Measurements from ENCODE around the gene PPIA.

Gene PPIA

DNA sequence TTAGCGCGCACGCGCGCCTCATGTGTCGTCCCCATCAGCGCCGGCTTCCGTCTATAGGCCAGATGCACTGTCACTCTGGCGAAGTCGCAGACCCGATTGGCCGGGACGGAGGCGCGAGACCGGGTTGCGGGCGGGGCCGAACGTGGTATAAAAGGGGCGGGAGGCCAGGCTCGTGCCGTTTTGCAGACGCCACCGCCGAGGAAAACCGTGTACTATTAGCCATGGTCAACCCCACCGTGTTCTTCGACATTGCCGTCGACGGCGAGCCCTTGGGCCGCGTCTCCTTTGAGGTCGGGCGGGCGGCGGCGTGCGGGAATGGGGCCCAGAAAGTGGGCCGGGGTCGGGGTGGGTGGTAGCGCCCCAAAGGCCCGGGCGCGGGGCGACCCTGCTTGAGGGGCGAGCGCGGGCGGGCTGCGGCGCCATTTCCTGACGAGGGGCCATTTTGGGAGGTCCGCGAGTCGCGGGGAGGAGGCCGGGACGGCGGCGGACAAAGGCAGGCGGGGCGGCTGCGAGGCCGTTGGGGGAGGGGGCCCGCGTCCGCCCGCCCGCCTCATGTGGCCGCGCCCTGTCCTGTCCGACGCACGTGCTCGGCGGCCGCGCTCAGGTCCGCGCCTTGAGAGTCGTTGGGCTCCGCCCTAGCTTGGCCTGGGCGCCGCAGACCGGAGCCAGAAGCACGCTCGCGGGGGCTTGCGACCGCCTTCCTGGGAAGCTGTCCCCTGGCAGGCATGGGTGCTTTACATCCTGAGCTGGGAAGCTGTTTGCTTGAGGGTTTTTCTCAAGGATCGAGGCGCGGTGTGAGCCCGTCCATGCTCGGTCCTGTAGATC lies at the start of gene PPIA:
PPIA (plus strand) TSS at position 178 of the 825 bp plus-strand sequence; CDS start at position 222, 44 bp downstream.
- DNase-seq (ENCODE audit: low spot score), result peak; percentile 98

DNA sequence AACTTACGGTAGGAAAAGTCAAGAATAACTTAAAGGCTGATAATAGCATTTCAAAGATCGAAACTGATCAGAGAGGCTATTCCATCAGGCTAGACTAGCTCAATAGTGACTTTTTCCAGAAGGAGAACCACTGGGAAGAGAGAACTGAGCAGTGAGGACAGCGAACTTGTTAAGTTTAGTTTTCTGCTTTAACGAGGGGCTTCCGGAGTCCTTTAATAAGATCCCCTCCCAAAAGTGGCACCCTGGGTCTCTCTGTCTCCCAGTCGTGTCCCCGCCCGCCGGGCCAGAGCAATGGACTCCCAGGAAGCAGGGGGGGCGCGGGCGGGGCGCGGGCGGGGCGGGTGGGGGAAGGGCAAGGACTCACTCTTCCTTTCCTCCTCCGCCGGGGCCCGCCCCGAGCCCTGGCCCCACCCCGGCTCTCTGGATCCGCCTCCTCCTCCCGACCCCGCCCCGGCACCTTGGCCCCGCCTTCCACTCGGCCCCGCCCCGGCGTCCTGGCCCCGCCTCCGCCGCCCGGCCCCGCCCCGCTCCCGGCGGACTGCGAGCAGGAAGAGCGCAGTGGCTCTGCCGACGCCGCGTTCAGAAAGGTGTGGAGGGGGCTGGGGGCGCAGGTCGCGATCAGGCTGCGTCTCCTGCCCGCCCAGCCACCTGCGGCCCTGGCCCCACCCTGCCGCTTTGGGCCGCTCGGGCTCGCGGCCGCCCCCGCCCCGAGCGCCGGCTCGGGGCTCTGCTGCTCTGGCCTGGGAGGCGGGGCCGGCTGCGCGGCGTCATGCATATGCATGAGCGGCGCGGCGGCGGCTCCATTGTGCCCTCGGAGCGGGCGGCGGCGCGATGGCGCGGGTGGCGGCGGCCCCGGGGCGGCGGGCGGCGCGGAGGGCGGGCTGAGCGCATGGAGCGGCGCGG lies 48.2 kb upstream of the PPIA start, which contains the start of gene ZMIZ2:
ZMIZ2 (plus strand) TSS at position 803 of the 903 bp plus-strand sequence. CDS start 7,403 bp downstream, outside the sequence.
- DNase-seq (ENCODE audit: low spot score), result peak; percentile 98

DNA sequence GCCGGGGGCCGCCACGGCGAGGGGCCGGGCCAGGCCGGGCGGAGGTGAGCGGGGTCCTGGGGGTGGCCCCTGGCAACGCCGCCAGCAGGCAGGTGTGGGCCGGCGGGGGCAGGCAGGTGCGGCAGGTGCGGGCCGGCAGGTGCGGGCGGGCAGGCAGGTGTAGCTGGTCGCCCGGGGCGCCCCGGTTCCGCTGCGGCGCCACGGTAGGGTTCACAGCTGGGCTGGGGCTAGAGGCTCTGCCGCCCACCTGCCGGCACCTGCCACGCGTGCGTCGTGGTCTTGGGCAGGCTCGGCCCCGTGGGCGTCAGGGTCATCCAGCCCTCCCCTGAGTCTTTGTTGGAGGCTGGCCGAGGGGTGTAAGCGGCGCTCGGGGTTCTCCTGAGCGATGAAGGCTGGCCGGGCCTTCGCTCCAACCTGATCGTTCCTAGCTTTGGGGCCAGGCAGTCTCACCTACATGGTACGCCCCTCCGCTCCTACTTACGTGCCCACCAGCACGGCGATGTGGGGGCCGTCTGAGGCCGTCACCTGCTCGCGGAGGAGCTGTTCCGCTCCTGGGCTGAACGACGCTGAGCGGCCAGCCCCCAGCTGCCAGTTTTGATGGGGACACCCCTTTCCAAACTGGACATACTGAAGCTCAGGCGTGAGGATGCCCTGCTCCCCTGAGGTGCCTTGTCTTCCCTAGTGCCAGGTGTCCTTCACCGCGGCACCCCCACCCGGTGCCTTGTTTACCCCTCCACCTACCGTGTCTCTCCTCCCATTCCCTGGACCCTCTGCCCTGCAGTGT lies 47.3 kb upstream of the PPIA start:
- no peak for DNase-seq (ENCODE audit: low spot score)

DNA sequence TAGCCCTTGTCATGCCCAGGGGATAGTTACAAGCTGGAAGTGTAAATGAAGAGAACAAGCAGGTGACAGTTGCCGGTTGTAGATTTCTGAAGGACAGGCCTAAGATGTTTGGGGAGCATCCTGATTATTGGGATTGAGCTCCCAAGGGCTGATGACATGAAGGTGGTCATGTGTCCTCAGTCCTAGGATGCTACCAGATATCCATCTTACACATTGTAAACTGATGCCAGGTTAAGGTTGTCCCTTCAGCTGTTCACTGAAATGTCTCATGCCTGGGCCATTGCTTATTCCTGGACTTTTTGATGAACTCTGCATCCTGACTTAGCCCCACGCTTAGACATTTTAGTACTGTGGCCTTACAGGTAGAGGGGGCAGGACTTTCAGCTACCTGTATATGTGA lies 46.5 kb upstream of the PPIA start:
- DNase-seq (ENCODE audit: low spot score), result no peak

DNA sequence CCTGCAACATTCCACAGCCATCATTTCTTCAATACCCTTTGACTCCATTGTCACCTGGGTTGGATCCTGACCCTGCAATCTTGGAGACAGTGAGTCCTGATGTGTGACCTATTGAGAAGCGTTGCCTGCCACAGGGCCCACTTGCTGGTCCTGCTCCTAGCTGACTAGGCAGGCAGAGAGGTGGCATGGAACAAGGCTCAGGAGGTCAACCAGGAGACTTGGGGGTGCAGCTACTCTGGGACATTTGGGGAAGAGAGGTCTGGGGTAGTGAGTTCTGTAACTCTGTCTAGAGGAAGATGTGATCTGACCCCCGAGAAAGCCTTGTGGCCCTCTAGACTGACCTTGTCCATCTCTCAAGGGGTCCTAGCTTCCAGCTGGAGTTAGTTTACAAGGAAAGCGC lies 46.1 kb upstream of the PPIA start:
- DNase-seq (ENCODE audit: low spot score), result no peak

DNA sequence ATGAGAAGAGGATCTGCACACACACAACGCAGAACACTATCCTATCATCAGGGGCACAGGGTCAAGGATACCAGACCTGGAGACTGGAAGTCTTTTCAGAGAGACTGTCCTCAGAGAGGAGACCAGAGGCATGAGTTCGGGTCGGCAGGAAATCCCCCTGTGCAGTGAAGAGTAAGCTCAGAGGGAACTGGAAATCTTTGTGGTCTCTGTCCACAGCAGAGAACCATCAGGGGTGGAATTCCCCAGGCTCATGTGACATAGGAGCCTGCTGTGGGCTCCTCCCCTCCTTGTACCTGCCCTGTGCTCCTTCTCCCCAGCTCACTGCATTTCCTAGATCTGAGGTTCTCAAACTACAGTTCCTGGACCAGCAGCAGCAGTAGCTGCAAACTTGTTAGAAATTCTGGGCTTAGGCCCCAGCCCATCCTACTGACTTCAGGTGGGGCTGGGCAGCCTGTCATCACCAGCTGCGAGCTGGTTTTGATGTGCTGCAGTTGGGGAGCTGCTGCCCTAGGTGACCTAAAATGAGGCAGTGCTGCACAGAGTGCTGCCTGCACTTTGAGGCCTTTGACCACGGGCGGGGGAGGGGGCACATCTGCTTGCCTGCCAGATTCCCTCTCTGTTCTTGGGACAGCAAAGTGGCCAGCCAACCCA lies 45.4 kb upstream of the PPIA start:
- no peak for DNase-seq (ENCODE audit: low spot score)

DNA sequence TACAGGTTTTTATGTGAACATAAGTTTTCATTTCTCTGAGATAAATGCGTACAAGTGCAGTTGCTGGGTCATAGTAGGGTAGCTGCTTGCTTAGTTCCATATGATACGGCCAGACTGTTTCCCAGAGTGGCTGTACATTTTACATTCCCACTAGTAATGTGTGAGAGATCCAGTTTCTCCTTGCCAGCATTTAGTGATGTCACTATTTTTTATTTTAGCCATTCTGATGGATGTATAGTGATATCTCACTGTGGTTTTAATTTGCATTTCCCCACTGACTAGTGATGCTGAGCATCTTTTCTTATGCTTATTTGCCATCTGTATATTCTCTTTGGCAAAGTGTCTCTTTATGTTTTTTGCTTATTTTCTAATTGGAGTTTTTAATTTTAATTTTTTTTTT lies 43.7 kb upstream of the PPIA start:
- DNase-seq (ENCODE audit: low spot score), result no peak

DNA sequence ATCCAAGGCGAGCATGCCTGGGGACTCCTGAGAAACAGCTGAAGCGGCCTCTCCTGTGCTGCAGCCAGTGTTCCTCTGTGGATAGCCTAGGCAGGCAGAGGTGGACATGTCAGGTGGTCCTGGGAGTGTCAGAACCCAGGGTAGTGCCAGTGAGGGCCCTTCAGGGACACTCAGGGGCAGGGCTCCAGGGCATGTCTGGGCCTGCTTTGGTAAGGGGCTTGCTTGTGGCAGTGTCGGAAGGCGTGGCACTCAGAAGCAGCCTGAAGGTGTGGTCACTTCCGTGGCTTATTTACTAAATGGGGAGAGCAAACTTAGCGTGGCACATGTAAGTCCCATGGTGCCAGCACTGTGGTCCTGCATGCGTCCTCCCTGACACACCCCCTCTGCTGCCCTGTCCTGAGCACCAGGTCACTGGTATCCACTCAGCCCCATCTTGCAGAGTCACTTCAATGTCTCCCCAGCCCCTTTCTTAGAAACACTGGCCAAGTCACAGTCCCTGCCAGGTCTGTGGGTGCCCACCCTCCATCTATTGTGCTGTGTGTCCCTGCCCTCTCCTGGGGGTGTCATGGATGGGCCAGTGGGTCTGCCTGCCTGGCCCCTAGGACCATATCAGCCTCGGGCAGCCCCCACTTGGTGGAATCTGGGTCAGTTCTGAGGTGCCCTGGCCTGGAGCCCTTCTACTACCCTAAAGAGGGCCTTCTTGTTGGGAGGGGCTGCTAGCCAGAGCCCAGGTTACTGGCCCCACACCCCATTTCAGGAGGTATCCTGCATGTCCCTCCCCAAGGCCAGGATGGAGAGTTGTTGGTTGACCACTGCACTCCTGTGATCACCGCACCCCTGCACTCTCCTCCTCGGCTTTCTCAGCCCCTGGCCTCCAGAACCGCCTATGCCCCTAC lies 41.4 kb upstream of the PPIA start:
- no peak for DNase-seq (ENCODE audit: low spot score)

DNA sequence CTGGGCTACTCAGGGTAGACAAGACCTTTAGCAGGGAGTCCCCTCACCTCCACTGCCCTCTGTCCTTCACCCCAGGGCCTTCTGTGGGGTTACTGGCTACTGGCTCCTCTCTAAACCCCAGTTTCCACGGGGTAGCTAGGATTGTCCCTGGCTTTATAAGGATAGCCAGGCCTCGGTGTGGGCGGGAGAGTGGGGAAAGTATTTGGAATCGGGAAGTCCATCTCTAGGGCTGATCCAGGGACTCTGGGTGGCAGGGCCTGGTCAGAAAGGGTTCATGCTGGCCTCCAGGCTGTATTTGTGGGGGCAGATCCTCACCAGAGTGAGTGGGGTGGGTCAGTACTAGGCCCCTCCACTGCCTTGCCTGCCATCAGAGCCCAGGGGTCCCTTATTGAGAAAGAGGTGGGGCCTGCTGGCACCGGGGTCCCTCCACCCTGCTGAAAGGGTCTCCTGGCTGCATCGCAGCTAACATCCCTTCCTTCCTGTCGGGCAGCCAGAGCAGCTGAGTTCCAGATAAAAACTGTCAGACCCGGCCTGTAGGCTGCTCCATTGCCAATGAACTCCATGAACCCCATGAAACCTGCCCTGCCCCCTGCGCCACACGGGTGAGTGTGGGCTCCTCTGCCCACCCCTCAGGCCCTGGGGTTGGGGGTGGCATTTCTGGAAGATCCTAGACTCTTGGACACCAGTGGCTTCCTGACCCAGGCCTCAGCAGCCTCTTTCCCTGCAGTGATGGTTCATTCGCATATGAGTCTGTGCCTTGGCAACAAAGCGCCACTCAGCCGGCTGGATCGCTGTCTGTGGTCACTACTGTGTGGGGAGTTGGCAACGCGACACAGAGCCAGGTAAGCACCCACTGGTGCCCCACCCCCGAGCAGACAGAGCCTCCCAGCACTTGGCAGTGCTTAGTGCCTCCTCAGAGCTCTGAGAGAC lies 40.5 kb upstream of the PPIA start:
- DNase-seq (ENCODE audit: low spot score), result no peak

DNA sequence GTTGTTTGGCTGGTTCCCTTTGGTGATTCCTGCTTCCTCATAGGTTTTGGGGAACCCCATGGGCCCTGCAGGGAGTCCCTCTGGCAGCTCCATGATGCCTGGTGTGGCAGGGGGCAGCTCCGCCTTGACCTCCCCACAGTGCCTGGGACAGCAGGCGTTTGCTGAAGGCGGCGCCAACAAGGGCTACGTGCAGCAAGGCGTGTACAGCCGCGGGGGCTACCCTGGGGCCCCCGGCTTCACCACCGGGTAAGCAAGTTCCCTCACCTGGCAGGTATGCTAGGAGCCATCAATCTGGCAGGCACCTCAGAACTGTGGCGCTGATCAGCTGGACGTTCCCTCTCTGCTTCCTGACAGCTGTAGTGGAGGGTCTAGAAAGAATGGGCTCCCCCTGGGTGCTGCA lies 39.6 kb upstream of the PPIA start:
- DNase-seq (ENCODE audit: low spot score), result no peak

DNA sequence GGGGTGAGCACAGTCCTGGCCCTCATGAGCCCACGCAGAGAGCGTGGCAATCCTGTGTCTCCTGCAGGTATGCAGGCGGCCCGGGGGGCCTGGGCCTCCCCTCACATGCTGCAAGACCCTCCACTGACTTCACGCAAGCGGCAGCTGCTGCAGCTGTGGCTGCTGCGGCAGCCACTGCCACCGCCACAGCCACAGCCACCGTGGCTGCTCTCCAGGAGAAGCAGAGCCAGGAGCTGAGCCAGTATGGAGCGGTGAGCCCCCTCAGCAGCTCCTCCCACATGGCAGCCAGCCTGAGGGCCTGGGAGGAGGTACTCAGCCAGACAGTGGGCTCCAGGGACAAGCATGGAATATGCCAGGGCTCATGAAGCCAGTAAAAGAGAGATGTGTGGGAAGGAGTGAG lies 39.2 kb upstream of the PPIA start:
- DNase-seq (ENCODE audit: low spot score), result peak; percentile 87

DNA sequence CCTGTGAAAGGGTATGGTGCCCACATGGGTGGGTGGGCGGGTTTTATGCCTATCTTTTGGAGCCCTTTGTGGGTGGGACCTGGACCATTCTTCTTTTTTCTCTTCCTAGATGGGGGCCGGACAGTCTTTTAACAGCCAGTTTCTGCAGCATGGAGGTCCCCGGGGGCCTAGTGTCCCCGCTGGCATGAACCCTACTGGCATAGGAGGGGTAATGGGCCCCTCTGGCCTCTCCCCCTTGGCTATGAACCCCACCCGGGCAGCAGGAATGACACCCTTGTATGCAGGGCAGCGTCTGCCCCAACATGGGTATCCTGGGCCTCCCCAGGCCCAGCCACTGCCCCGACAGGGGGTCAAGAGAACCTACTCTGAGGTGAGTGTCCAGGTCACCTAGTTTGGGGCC lies 38.7 kb upstream of the PPIA start:
- DNase-seq (ENCODE audit: low spot score), result no peak

DNA sequence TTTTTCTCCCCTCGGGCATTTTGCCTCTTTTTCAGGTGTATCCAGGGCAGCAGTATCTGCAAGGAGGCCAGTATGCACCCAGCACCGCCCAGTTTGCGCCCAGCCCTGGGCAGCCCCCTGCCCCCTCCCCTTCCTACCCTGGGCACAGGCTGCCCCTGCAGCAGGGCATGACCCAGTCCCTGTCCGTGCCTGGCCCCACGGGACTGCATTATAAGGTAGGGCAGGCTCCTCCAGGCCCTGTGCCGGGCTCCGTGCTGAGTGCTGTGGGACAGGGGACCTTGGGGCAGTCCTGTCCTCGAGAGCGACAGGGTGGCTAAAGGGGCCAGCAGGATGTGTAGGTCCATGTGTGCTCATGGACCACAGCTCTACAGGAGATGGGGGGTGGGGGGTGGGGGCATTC lies 37.2 kb upstream of the PPIA start:
- no peak for DNase-seq (ENCODE audit: low spot score)

DNA sequence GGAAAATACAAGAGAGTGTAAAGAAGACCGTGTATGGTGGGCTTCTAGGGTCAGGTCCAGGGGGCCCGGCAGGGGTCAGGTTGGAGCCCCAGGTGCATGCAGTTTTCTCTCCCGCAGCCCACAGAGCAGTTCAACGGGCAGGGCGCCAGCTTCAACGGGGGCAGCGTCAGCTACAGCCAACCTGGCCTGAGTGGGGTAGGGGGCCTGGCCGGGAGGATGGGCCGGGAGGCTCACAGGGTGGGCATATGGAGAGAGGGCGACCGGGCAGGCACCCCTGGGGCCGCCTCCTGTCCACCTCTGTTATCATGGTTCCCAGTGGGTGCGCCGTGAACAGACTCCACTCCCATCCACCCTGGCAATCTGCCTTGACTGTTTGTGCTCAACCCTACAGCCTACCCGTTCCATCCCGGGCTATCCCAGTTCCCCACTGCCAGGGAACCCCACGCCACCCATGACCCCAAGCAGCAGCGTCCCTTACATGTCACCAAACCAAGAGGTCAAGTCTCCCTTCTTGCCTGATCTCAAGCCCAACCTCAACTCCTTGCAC lies 36.4 kb upstream of the PPIA start:
- no peak for DNase-seq (ENCODE audit: low spot score)

DNA sequence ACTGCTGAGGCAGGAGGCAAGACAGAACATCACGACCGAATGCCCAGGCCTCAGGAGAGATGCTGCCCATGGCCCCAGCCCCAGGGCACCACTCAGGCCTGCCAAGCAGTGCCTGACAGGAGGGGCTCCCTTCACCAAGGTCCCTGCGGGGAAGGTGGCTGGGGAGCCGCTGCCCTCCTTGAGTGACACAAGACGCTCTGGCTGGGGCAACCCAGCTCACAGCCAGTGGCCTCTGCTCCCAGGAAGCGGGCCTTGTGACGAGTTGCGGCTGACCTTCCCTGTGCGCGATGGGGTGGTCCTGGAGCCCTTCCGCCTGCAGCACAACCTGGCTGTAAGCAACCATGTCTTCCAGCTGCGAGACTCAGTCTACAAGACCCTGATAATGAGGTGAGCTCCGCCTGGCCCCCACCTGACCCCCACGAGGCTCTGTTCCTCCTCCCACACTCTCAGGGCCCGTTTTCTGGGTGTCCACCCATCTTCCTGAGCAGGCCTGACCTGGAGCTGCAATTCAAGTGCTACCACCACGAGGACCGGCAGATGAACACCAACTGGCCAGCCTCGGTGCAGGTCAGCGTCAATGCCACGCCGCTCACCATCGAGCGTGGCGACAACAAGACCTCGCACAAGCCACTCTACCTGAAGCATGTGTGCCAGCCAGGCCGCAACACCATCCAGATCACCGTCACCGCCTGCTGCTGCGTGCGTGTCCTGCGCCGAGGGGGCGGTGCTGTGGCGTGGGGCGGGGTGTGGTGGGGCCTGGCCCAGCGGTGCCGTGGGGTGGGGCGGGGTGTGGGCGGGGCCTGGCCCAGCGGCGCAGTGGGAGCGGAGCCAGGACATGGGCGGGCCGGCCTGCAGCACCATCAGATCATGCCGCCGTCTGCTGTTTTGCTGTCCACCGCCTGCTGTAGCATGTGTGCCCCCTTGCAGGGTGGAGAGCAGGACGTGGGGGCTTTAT lies 35.0 kb upstream of the PPIA start:
- no peak for DNase-seq (ENCODE audit: low spot score)

DNA sequence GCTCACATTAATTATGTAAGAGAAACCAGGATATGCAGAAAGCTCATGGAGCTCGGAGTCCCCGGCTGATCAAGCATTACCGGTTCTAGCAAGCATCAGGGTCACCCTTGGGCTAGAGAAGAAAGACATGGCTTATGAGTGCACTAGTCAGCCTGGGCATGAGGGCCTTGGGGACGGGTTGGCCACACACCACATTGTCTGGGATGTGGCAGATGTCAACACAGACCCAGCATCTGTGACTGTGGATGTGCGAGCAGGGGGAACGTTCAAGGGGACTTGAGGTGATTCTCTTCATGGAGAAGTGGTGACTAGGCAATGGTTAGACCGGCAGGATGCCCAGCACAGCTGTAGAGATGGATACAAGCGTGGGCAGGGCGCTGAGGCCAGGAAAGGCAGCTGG lies 34.2 kb upstream of the PPIA start:
- DNase-seq (ENCODE audit: low spot score), result no peak

DNA sequence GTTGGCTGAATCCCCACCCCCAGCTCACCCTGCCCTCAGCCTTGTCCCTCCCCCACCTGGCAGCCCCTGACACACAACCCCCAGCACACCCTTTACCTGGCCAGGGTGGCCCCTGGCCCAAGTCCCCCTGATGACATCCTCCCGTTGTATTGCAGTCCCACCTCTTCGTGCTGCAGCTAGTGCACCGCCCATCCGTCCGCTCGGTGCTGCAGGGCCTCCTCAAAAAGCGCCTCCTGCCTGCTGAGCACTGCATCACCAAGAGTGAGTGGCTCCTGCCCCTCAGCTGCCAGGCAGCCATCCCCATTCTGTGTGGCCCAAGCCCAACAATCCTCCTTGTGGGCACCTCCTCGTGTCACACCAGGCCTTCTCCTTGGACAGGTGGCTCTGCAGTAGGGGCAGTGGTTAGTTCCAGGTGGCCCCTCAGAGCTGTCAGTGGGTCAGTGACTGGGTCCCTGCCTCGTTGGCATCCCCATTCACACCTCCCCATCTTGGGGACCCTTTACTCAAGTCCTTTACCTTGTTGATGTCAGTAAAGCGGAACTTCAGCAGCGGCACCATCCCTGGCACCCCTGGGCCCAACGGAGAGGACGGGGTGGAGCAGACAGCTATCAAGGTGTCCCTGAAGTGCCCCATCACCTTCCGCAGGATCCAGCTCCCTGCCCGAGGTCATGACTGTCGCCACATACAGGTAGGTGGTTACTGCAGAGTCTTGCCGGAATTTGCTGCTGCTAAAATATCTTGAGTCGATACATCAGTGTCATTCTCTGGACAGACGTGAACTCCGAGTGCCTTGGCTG lies 33.6 kb upstream of the PPIA start:
- DNase-seq (ENCODE audit: low spot score), result no peak

Data from left forelimb (tissue), 1 donor.